Stimulated activated CD8-positive, alpha-beta memory T cell treated with anti-CD3 and anti-CD28 coated beads, Interleukin-15, amount 100 ng/mL, for 1 hour (primary cell): ENCODE measurements around the gene EPN2.
A peak's percentile ranks its signal among the peaks of the same experiment; 100 is the strongest.
"Not testable (repeated sequence)": the region's sequence is repeated elsewhere in the genome, so short reads cannot be mapped to it uniquely, and the experiment has no call there.

Experiments
- DNase-seq: peaks from one replicate; pipeline ENCODE4 v3.0.0-alpha.2; 2020; ENCODE audit warnings: low read depth

The EPN2 gene

GRCh38 chr17:19237139-19237388 is at the start of gene EPN2:
Gene EPN2 (plus strand): TSS chr17:19237366. CDS start chr17:19283120, 45,754 bp downstream.
- peak; percentile 27 for DNase-seq

- DNase-seq = not testable (repeated sequence)
These were observed 49.0 kb upstream of the EPN2 start for GRCh38 chr17:19187883-19188869.

- DNase-seq = not testable (repeated sequence)
These were observed 48.1 kb upstream of the EPN2 start for GRCh38 chr17:19188870-19189708.

GRCh38 chr17:19189781-19190405 is 47.3 kb upstream of the EPN2 start:
- DNase-seq = not testable (repeated sequence)

GRCh38 chr17:19196382-19197204 is 40.6 kb upstream of the EPN2 start:
- DNase-seq = not testable (repeated sequence)

GRCh38 chr17:19202448-19202847 is 34.7 kb upstream of the EPN2 start:
- not testable (repeated sequence) for DNase-seq

GRCh38 chr17:19203429-19203828 is 33.7 kb upstream of the EPN2 start:
- DNase-seq = not testable (repeated sequence)

- not testable (repeated sequence) for DNase-seq
These were observed 21.9 kb upstream of the EPN2 start for GRCh38 chr17:19215074-19215860.

GRCh38 chr17:19216148-19216926 is 20.8 kb upstream of the EPN2 start:
- DNase-seq = not testable (repeated sequence)

- DNase-seq = not testable (repeated sequence)
These were observed 18.3 kb upstream of the EPN2 start for GRCh38 chr17:19218914-19219313.

- not testable (repeated sequence) for DNase-seq
These were observed 17.8 kb upstream of the EPN2 start for GRCh38 chr17:19219384-19219783.

GRCh38 chr17:19220195-19220594 is 17.0 kb upstream of the EPN2 start:
- DNase-seq = not testable (repeated sequence)

GRCh38 chr17:19226610-19227588 is 10.3 kb upstream of the EPN2 start:
- not testable (repeated sequence) for DNase-seq

GRCh38 chr17:19234676-19235075 is 2.5 kb upstream of the EPN2 start:
- DNase-seq = not testable (repeated sequence)

- not testable (repeated sequence) for DNase-seq
These were observed 621 bp upstream of the EPN2 start for GRCh38 chr17:19236351-19237138.

- DNase-seq = peak; percentile 7
These were observed 412 bp downstream of the EPN2 start for GRCh38 chr17:19237389-19238166.

GRCh38 chr17:19238167-19238505 is 970 bp downstream of the EPN2 start:
- no peak for DNase-seq
